ENCODE results near the gene DSG2.

The DSG2 gene

GRCh38 chr18:31486165-31486564 lies 11.8 kb upstream of the DSG2 start:
- ATAC-seq: no peak
- TF ChIP-seq ISL1 (CRISPR knock-in tag; IDR thresholded peaks at IDR 0.05) (no peak), RARB (CRISPR knock-in tag; IDR thresholded peaks at IDR 0.05) (no peak), CSRNP3 (CRISPR knock-in tag; IDR thresholded peaks at IDR 0.05) (no peak), ZNF565 (CRISPR knock-in tag; conservative IDR thresholded peaks at IDR 0.05; ENCODE audit: low read depth) (no peak), OSR1 (CRISPR knock-in tag; IDR thresholded peaks at IDR 0.05) (no peak), ESRRG (CRISPR knock-in tag; IDR thresholded peaks at IDR 0.05) (no peak), PPARA (CRISPR knock-in tag; IDR thresholded peaks at IDR 0.05; ENCODE audit: borderline replicate concordance) (no peak), CSDC2 (CRISPR knock-in tag; IDR thresholded peaks at IDR 0.05) (no peak), ZNF70 (CRISPR knock-in tag; IDR thresholded peaks at IDR 0.05) (no peak), ZC3H10 (CRISPR knock-in tag; IDR thresholded peaks at IDR 0.05) (no peak), PATZ1 (CRISPR knock-in tag; IDR thresholded peaks at IDR 0.05; ENCODE audit: borderline replicate concordance) (no peak), POU6F1 (CRISPR knock-in tag; IDR thresholded peaks at IDR 0.05; ENCODE audit: borderline replicate concordance, low read depth) (no peak), TCF4 (CRISPR knock-in tag; IDR thresholded peaks at IDR 0.05; ENCODE audit: borderline replicate concordance) (no peak), SNAI2 (CRISPR knock-in tag; IDR thresholded peaks at IDR 0.05) (no peak), ZNF8 (CRISPR knock-in tag; IDR thresholded peaks at IDR 0.05) (no peak), GLIS3 (CRISPR knock-in tag; IDR thresholded peaks at IDR 0.05) (no peak), TSHZ2 (CRISPR knock-in tag; IDR thresholded peaks at IDR 0.05) (no peak)

GRCh38 chr18:31487246-31488015 lies 10.5 kb upstream of the DSG2 start:
- peak; percentile 53; the same call in 2 of the 3 replicates for ATAC-seq
- TF ChIP-seq SNAI2 (CRISPR knock-in tag; IDR thresholded peaks at IDR 0.05) (no peak), CSDC2 (CRISPR knock-in tag; IDR thresholded peaks at IDR 0.05) (no peak), PATZ1 (CRISPR knock-in tag; IDR thresholded peaks at IDR 0.05; ENCODE audit: borderline replicate concordance) (no peak), ZNF565 (CRISPR knock-in tag; conservative IDR thresholded peaks at IDR 0.05; ENCODE audit: low read depth) (no peak), TCF4 (CRISPR knock-in tag; IDR thresholded peaks at IDR 0.05; ENCODE audit: borderline replicate concordance) (no peak), OSR1 (CRISPR knock-in tag; IDR thresholded peaks at IDR 0.05) (no peak), ZC3H10 (CRISPR knock-in tag; IDR thresholded peaks at IDR 0.05) (no peak), POU6F1 (CRISPR knock-in tag; IDR thresholded peaks at IDR 0.05; ENCODE audit: borderline replicate concordance, low read depth) (no peak), ZNF70 (CRISPR knock-in tag; IDR thresholded peaks at IDR 0.05) (no peak), ARNTL (CRISPR knock-in tag; IDR thresholded peaks at IDR 0.05; ENCODE audit: borderline replicate concordance, low read depth) (no peak)
